ACC112 (cell line): ENCODE measurements around the gene FOXN1.

Experiments
- H2AFZ ChIP-seq: fragments of 200-600 bp; sonication (generic); one replicate; pipeline ENCODE4 v1.6.0; 2017; ENCODE audit warnings: antibody characterized with exemption, low read length; ENCODE audit not compliant: unreplicated experiment
- H3K27ac ChIP-seq: fragments of 200-600 bp; sonication (generic); 2 replicates; pipeline ENCODE4 v1.5.1; 2014; ENCODE audit warnings: low read depth, mild to moderate bottlenecking, antibody characterized with exemption, low read length, moderate library complexity
- H3K27me3 ChIP-seq: fragments of 200-600 bp; sonication (generic); 2 replicates; pipeline ENCODE4 v1.6.1; 2014; ENCODE audit warnings: mild to moderate bottlenecking, antibody characterized with exemption, low read length, moderate library complexity, mixed read lengths; ENCODE audit not compliant: insufficient read depth
- H3K36me3 ChIP-seq: fragments of 200-600 bp; sonication (generic); 2 replicates; pipeline ENCODE4 v1.6.1; 2016; ENCODE audit warnings: mild to moderate bottlenecking, antibody characterized with exemption, low read length, moderate library complexity, mixed read lengths; ENCODE audit not compliant: insufficient read depth
- H3K4me1 ChIP-seq: fragments of 200-600 bp; sonication (generic); one replicate; pipeline ENCODE4 v1.6.1; 2016; ENCODE audit warnings: low read length, mixed read lengths; ENCODE audit not compliant: insufficient read depth, unreplicated experiment, control insufficient read depth
- H3K4me3 ChIP-seq: fragments of 200-600 bp; sonication (generic); 2 replicates; pipeline ENCODE4 v1.5.1; 2014; ENCODE audit warnings: mild to moderate bottlenecking, low read depth, low read length
- H3K79me2 ChIP-seq: fragments of 200-600 bp; sonication (generic); one replicate; pipeline ENCODE4 v1.6.0; 2016; ENCODE audit warnings: low read length; ENCODE audit not compliant: control insufficient read depth, unreplicated experiment, insufficient read depth

FOXN1 gene

DNA sequence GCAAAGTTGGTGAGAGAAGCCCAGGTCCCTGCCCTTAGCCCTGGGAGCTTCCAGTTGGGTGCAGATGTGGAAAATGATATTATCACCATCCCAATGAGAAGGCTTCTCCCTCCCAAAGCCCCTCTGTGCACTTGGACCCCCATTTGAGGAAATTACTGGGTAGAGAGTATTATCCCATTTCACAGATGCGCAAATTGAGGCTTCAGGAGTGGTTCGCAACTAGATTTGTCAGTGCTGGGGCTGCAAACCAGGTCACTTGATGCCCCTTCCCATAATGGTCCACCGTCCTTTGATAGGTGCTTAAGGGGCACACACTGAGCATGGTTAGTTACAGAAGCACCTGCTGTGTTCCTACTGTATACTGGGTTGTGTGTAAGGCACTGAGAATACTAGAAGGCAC, 14.3 kb upstream of the FOXN1 start:
- Histone ChIP-seq H2AFZ (no peak overlapping the region), H3K27me3 (0 out of 2 replicates have a peak, but pooled peaks cover 8% of the 10 kb centered on the region), H3K4me1 (no peaks in the 10 kb centered on the region), H3K27ac (no peak overlapping the region), H3K36me3 (no peaks in the 10 kb centered on the region), H3K79me2 (no peaks in the 10 kb centered on the region), H3K4me3 (no peak overlapping the region)

DNA sequence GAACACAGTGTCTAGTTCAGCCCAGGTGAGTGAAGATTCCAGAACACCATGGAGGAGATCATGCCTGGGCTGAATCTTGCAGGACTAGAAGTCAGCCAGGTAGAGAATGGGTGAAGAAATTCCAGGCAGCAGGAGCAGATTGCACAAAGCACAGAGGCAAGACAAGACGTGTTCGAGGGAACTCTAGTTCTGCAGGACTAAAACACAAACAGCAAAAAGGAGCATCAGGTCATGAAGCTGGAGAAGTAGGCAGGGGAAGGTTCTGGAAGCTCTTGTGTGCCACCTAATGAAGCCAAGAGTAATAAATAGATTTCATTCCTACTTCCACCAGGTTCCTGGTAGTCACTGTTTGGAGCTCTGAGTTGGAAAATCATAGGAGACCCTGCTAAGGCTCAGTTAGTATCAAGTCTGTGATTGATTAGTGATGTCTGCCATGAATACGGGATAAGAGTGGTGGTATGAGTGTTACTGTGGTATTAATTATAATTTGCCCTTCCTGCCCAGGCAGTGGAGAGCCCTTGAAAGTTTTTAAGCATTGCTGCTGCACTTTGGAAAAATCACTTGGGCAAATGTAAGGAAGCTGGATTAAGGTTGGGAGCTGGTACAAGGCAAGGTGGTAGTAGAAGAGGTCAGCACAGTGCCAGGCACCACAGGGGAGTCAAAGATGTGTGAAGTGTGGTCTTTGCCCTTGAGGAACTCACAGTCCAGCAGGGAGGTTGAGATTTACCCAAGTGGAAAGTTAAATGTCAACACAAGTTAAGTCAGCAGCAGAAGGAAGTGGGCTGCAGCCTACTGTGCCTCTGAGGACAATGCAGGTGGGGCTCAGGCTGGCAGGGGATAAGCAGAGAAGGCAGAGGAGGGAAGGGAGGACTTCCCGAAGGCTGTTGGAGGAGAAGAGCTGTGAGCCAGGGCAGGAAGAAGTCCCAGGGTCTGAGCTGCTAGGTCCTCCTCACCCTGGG, 13.5 kb upstream of the FOXN1 start:
- H2AFZ ChIP-seq, result no peak overlapping the region
- no peak overlapping the region for H3K4me3 ChIP-seq
- H3K27ac ChIP-seq, result no peak overlapping the region
- no peaks in the 10 kb centered on the region for H3K4me1 ChIP-seq
- no peaks in the 10 kb centered on the region for H3K79me2 ChIP-seq
- no peaks in the 10 kb centered on the region for H3K36me3 ChIP-seq
- 0 out of 2 replicates have a peak, but pooled peaks cover under 1% of the 10 kb centered on the region for H3K27me3 ChIP-seq

DNA sequence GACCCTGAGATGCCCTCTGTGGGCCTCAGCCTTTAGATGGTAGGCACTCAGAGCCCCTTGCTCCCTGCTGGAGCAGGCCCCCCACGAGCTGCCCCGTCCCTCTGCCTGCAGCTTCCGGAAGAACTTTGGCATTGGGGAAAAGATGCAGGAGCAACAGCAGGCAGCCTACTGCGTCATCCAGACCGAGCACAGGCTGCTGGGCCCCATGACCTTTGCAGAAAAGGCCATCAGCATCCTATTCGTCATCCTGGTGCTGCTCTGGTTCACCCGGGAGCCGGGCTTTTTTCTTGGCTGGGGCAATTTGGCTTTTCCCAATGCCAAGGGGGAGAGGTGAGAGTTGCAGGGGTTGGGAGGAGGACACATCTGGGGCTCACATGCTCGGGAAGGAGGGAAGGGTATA, 12.7 kb upstream of the FOXN1 start:
- no peaks in the 10 kb centered on the region for H3K36me3 ChIP-seq
- H3K27ac ChIP-seq, result no peak overlapping the region
- no peak overlapping the region for H3K4me3 ChIP-seq
- no peak overlapping the region for H2AFZ ChIP-seq
- H3K79me2 ChIP-seq, result no peaks in the 10 kb centered on the region
- no peaks in the 10 kb centered on the region for H3K4me1 ChIP-seq
- no peaks in the 10 kb centered on the region for H3K27me3 ChIP-seq

DNA sequence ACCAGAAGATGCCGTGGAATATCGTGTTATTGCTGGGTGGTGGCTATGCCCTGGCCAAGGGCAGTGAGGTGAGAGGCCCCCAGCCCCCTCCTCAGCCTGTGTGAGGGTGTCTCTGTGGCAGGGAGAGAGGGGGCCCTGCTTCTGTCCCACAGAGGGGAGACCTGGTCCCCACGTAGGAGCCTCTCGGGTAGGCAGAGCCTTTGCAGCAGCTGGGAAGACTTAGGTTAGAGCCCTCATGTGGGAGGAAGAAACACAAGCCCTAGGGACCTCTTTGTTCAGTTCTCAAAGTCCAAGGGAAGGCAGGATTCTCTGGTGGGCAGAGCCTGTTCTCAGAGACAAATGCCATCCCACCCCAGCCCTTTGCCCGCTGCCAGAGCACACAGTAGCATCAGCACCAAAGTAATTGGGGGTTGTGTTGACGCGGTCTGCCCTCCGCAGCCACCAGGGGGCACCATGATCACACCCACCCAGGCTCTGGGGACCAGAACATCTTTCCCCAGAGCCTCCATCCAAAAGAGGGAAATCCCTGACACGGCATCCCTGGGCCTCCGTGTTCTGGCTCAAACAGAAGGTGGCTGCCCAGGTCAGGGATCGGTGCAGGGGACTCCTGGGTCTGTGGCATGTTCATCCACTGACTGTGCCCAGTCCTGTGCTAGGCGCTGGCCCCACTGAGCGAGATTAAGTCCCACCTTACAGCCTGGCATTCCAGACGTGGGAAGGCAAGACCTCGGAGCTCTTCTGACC, 11.5 kb upstream of the FOXN1 start:
- no peaks in the 10 kb centered on the region for H3K4me1 ChIP-seq
- H3K79me2 ChIP-seq, result no peaks in the 10 kb centered on the region
- no peak overlapping the region for H2AFZ ChIP-seq
- no peaks in the 10 kb centered on the region for H3K27me3 ChIP-seq
- no peaks in the 10 kb centered on the region for H3K36me3 ChIP-seq
- no peak overlapping the region for H3K4me3 ChIP-seq
- no peak overlapping the region for H3K27ac ChIP-seq

DNA sequence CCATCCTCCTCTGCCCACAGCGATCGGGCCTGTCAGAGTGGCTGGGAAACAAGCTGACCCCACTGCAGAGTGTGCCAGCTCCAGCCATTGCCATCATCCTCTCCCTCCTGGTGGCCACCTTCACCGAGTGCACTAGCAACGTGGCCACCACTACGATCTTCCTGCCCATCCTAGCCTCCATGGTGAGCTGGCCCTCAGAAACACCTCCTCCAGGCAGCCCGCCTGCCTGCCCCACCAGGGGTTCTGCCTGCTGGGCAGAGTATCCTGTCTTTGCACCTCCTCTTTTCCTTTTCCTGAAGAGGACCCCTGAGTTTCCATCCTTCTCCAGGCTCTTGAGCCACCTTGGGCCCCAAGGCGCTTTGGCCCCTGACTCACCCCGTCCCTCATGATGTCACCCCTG, 10.5 kb upstream of the FOXN1 start:
- Histone ChIP-seq H2AFZ (no peak overlapping the region), H3K79me2 (no peaks in the 10 kb centered on the region), H3K27me3 (no peaks in the 10 kb centered on the region), H3K4me3 (no peak overlapping the region), H3K27ac (no peak overlapping the region), H3K36me3 (no peaks in the 10 kb centered on the region), H3K4me1 (no peaks in the 10 kb centered on the region)

DNA sequence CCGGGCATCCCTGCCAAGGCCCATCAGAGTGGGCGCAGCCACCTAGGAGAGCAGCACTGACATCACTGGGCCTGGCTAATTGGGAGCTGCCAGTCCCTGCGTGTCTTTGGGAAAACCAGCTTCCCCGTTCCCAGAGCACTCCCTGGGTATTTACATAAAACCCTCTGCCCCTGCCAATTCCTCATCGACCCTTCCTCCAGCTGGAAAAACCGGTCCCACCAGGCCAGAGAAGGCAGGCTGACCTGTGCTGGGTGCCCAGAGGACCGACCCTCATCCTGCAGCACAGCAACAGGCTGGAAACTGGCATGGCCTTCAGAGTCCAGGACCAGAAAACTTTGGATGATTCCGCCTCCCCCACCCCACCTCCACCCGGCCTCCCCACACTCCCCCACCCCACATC, 8.2 kb upstream of the FOXN1 start:
- Histone ChIP-seq H3K27me3 (no peaks in the 10 kb centered on the region), H2AFZ (no peak overlapping the region), H3K36me3 (no peaks in the 10 kb centered on the region), H3K27ac (no peak overlapping the region), H3K4me1 (no peaks in the 10 kb centered on the region), H3K79me2 (no peaks in the 10 kb centered on the region), H3K4me3 (no peak overlapping the region)

DNA sequence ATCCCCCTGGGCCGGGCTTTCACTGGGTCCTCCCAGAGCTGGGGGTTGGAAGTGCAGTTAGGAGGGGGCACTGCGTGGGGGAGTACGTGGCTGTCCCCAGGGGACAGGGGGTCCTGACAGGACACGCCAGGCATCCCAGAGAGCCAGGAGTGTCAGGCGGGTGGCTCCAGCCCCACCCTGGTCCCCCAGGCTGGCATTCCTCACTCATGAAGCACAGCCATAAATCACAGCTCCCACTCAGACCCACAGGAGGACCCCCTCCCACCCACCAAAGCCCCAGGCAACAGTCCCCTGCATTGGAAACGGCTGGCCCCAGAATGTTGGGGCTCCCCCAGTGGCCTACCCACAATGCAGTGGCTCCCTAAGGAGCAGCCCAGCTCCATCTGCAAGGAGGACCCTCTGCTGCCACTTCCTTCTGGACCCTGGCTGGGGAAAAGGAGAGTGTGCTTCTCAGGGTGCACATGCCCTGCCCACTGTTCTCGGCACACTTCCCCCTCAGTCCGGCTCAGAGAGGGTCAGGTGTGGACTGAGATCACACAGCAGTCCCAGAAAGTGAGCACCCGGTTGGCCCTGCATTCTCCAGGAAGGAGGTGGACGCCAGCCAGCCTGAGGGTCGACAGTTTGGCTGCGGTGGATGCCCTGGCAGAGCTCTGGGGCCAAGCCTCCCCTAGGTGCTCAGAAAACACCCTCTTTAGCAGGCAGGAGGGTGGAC, 7.3 kb upstream of the FOXN1 start:
- no peak overlapping the region for H3K27ac ChIP-seq

DNA sequence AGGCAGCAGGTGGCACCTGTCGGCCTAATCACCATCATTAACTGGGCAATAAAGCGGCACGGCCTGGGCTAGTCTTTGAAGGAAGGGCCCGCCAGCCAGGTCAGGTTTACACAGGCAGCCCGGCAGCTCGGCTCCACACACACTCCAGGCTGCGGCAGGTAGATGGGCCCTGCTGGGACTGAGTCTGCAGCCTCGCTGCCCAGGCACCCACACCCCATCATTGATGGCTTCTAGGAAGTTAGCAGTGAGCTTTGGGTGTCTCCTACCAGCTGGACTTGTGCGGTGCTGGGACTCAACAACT, 6.8 kb upstream of the FOXN1 start:
- Histone ChIP-seq H3K4me3 (no peak overlapping the region), H3K79me2 (no peaks in the 10 kb centered on the region), H2AFZ (no peak overlapping the region), H3K4me1 (no peaks in the 10 kb centered on the region), H3K27me3 (no peaks in the 10 kb centered on the region; the same call in 1 of the 2 replicates), H3K36me3 (no peaks in the 10 kb centered on the region), H3K27ac (no peak overlapping the region)

More for the DNA sequence above, 7.3 kb upstream of the FOXN1 start:
- Histone ChIP-seq H2AFZ (no peak overlapping the region), H3K4me3 (no peak overlapping the region), H3K79me2 (no peaks in the 10 kb centered on the region), H3K4me1 (no peaks in the 10 kb centered on the region), H3K36me3 (no peaks in the 10 kb centered on the region), H3K27me3 (no peaks in the 10 kb centered on the region)

DNA sequence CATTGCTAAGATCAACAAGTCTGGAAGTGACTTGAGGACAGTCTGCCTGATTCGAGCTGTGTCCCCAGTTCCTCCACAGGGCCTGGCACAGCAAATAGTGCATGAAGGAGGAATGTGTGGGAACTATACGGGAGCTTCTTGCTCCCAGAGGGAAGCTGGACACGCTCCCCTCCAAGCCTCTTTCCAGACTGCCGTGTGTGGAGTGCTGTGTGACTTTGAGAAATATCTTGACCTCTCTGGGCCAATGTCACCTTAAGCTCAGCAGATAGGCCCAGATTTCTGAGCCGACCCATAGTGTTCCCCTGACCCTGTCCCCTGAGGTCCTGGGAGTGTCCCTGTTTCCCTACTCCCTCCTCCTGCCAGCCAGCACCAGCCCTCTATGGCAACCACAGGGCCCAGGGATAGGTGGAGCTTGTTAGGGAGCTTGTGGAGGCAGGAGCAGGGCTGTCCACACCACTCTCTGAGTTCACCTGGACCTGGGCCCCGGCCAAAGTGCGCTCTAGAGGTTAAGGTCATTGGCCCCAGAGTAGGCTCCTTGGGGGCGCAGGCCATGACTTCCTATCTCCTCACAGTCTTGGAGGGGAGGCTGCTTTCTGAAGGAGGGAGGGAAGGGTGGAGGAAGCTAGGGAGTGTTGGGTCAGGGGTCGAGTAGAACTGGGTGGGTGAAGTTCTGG, 6.3 kb upstream of the FOXN1 start:
- Histone ChIP-seq H3K27me3 (no peaks in the 10 kb centered on the region; the same call in 1 of the 2 replicates), H2AFZ (no peak overlapping the region), H3K4me3 (no peak overlapping the region), H3K4me1 (no peaks in the 10 kb centered on the region), H3K27ac (no peak overlapping the region), H3K36me3 (no peaks in the 10 kb centered on the region), H3K79me2 (no peaks in the 10 kb centered on the region)

DNA sequence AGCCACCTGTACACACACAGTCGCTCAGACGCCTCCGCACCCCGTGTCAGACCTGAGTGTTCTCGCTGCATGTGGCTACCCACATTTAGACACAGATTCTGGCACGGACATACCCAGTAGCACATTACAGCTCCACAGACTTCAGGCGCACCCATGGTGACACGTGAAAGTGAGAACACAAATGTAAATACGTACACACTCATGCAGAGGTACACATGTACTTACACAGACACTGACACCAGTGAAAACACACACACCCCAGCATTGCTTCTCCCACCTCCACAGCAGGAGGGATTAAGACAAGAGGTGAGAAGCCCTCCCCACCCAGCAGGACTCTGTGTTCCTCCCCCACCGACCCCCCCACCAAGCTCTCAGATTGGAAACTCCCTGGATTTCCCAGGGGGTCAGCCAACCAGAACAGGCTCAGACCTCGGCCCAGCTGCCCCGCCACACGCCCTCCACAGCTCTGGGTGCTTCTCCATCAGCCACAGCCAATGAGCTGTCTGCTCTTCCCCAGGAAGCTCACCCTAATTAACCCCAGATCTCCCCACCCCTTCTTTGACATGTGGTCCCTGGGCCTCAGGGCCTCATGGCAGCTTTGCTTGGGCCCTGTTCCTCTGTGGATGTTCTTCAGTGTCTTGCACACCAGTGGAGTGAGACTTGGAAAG, 5.3 kb upstream of the FOXN1 start:
- no peaks in the 10 kb centered on the region; the same call in 1 of the 2 replicates for H3K27me3 ChIP-seq
- H3K36me3 ChIP-seq, result no peaks in the 10 kb centered on the region
- H3K4me1 ChIP-seq, result no peaks in the 10 kb centered on the region
- H3K4me3 ChIP-seq, result no peak overlapping the region
- no peak overlapping the region for H2AFZ ChIP-seq
- no peaks in the 10 kb centered on the region for H3K79me2 ChIP-seq
- no peak overlapping the region for H3K27ac ChIP-seq
